Hepatocyte (in vitro differentiated cells): ENCODE results near the gene GPER1. TPM values are rescaled to one million over a fixed set of nuclear protein-coding genes. Genes with fewer than 3 reads are reported as not detected.

Source experiments
- DNase-seq: peaks from one replicate; pipeline ENCODE4 v3.0.0-alpha.2; 2016; ENCODE audit warnings: low spot score
- H2AFZ ChIP-seq: fragments of 200-600 bp; sonication (generic); 2 replicates; pipeline ENCODE4 v1.6.0; 2016; ENCODE audit warnings: antibody characterized with exemption, mild to moderate bottlenecking
- H3K27ac ChIP-seq: fragments of 200-600 bp; sonication (generic); 2 replicates; pipeline ENCODE4 v1.5.1; 2016; ENCODE audit warnings: mild to moderate bottlenecking
- H3K27me3 ChIP-seq: fragments of 200-600 bp; sonication (generic); 2 replicates; pipeline ENCODE4 v1.6.1; 2016
- H3K36me3 ChIP-seq: fragments of 200-600 bp; sonication (generic); replicated peaks from 2 replicates; pipeline ENCODE4 v1.5.1; 2016; ENCODE audit warnings: low read depth; ENCODE audit not compliant: insufficient read depth
- H3K4me1 ChIP-seq: fragments of 200-600 bp; sonication (generic); 2 replicates; pipeline ENCODE4 v1.5.1; 2016; ENCODE audit warnings: mild to moderate bottlenecking, moderate library complexity; ENCODE audit not compliant: insufficient read depth
- H3K4me2 ChIP-seq: fragments of 200-600 bp; sonication (generic); 2 replicates; pipeline ENCODE4 v1.6.0; 2016
- H3K4me3 ChIP-seq: fragments of 200-600 bp; sonication (generic); 2 replicates; pipeline ENCODE4 v1.5.1; 2016; ENCODE audit warnings: mild to moderate bottlenecking
- H3K79me2 ChIP-seq: fragments of 200-600 bp; sonication (generic); 2 replicates; pipeline ENCODE4 v1.6.0; 2017; ENCODE audit warnings: mild to moderate bottlenecking
- H3K9me2 ChIP-seq: fragments of 200-600 bp; sonication (generic); replicated peaks from 2 replicates; pipeline ENCODE4 v1.6.0; 2017; ENCODE audit warnings: mild to moderate bottlenecking; ENCODE audit not compliant: insufficient read depth
- H3K9me3 ChIP-seq: fragments of 200-600 bp; sonication (generic); 2 replicates; pipeline ENCODE4 v1.5.1; 2016; ENCODE audit warnings: low read depth, mild to moderate bottlenecking
- H4K20me1 ChIP-seq: fragments of 200-600 bp; sonication (generic); 2 replicates; pipeline ENCODE4 v1.6.0; 2016; ENCODE audit warnings: mild to moderate bottlenecking; ENCODE audit not compliant: insufficient read depth, poor library complexity, severe bottlenecking
- CTCF ChIP-seq: fragments of 200-600 bp; sonication (generic); IDR thresholded peaks from 2 replicates; pipeline ENCODE4 v1.5.1; 2016; ENCODE audit warnings: antibody characterized with exemption, mild to moderate bottlenecking; ENCODE audit not compliant: poor library complexity
- EZH2 ChIP-seq: fragments of 200-600 bp; sonication (generic); IDR thresholded peaks from 2 replicates; pipeline ENCODE4 v1.6.1; 2016; ENCODE audit warnings: antibody characterized with exemption, mild to moderate bottlenecking, borderline replicate concordance
- EZH2phosphoT487 ChIP-seq: fragments of 200-600 bp; sonication (generic); IDR thresholded peaks from one replicate; pipeline ENCODE4 v1.6.1; 2018; ENCODE audit warnings: antibody characterized with exemption, mild to moderate bottlenecking, low read depth, moderate library complexity; ENCODE audit not compliant: unreplicated experiment, severe bottlenecking
- WGBS: methylation state at CpG from one replicate; pipeline ENCODE4 v1.1.6; 2016; ENCODE audit warnings: low lambda C conversion rate; ENCODE audit errors: missing lambda C conversion rate; 5-methylcytosine and 5-hydroxymethylcytosine counted together
- polyA plus RNA-seq: library from polyadenylated mRNA; unstranded; fragments of >200 nt; fragmentation: Nextera tagmentation; extraction: Ambion mirVana; gene quantifications from 2 replicates; pipeline ENCODE4 v1.2.1, GENCODE V29; 2016
- total RNA-seq: library from RNA; depleted of rRNA; stranded (reverse); fragments of >200 nt; gene quantifications from 2 replicates; pipeline ENCODE4 v1.2.3, GENCODE V29; 2014

GPER1 gene
- total and polyA plus RNA-seq, 2 experiments from 2014 or later = 4.5 to 11.1 TPM

GRCh38 chr7:1121476-1121875, 33.6 kb downstream of the GPER1 start:
- Histone ChIP-seq H3K27me3 (no peaks in the 10 kb centered on the region), H3K27ac (no peak overlapping the region), H4K20me1 (no peaks in the 10 kb centered on the region), H3K9me2 (no peaks in the 10 kb centered on the region), H3K4me2 (no peak overlapping the region), H3K9me3 (no peaks in the 10 kb centered on the region), H3K36me3 (no peaks in the 10 kb centered on the region), H3K4me1 (peaks cover 4% of the 10 kb centered on the region), H3K79me2 (peaks cover 25% of the 10 kb centered on the region), H2AFZ (no peak overlapping the region), H3K4me3 (no peak overlapping the region)
- TF ChIP-seq EZH2phosphoT487 = no peak
- TF ChIP-seq CTCF = no peak
- no peak for TF ChIP-seq EZH2
- DNase-seq = no peak
- 96% methylated on average over 14 of the region's 14 CpGs for WGBS

GRCh38 chr7:1121886-1122831, 34.2 kb downstream of the GPER1 start:
- TF ChIP-seq CTCF (no peak), EZH2 (no peak), EZH2phosphoT487 (no peak)
- Histone ChIP-seq H3K4me2 (no peak overlapping the region), H3K27ac (no peak overlapping the region), H2AFZ (no peak overlapping the region), H3K4me1 (peaks cover 4% of the 10 kb centered on the region), H3K27me3 (no peaks in the 10 kb centered on the region), H3K9me2 (no peaks in the 10 kb centered on the region), H3K79me2 (peaks cover 25% of the 10 kb centered on the region), H3K36me3 (no peaks in the 10 kb centered on the region), H4K20me1 (no peaks in the 10 kb centered on the region), H3K4me3 (no peak overlapping the region), H3K9me3 (no peaks in the 10 kb centered on the region)
- 86% methylated on average over 28 of the region's 28 CpGs for WGBS
- DNase-seq = no peak

- Histone ChIP-seq H3K79me2 (peaks cover 25% of the 10 kb centered on the region), H3K4me3 (no peak overlapping the region), H4K20me1 (no peaks in the 10 kb centered on the region), H3K9me3 (no peaks in the 10 kb centered on the region), H3K27me3 (no peaks in the 10 kb centered on the region), H3K36me3 (no peaks in the 10 kb centered on the region), H2AFZ (no peak overlapping the region), H3K4me1 (peaks cover 4% of the 10 kb centered on the region), H3K9me2 (no peaks in the 10 kb centered on the region), H3K4me2 (no peak overlapping the region), H3K27ac (no peak overlapping the region)
- TF ChIP-seq EZH2phosphoT487 (no peak), CTCF (no peak), EZH2 (no peak)
- 88% methylated on average over 28 of the region's 31 CpGs for WGBS
- DNase-seq = no peak
Observed at GRCh38 chr7:1122832-1123501, 35.1 kb downstream of the GPER1 start.
